ENCODE data around the gene ABR.

The ABR gene

DNA sequence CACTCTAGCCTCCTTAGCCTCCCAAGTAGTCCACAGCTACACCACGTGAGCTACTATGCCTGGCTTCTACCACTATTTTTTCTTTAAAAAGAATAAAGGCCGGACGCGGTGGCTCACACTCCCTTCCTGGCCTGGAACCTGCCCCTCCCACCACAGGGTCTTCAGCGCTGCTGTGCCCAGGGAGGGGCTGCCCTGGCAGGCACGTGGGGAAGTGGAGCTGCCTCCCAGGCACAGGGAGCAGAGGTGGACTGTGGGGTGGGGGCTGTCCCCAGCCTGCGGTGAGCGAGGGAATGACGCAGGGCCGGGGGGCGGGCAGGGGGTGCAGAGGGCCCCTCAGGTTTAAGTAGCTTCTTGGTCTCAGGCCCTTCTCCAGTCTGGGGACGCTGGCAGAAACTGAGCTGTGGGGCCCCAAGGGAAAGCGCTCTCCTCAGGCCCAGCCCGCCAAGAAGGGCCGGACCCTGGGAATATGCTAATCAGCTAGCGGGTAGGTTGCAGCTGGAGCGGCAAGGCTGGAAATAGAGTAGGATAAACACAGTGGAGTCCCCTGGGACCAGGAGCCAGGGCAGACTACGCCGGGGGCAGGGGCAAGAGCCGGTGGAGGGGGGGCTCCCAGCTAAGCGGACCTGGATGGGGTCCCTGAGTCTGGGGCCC lies 136.1 kb downstream of the ABR start:
- no peak for DNase-seq

DNA sequence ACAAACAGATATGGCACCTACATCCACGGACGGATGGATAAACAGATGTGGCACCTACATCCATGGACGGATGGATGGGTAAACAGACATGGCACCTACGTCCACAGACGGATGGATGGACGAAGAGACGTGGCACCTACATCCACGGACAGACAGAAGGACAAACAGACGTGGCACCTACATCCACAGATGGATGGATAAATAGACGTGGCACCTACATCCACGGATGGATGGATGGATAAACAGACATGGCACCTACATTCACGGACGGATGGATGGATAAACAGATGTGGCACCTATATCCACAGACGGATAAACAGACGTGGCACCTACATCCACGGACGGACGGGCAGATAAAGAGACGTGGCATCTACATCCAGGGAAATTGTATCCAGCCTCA lies 137.3 kb downstream of the ABR start:
- DNase-seq, result no peak

- no peak for DNase-seq
These were observed 138.0 kb downstream of the ABR start for GRCh38 chr17:1041746-1042145.

DNA sequence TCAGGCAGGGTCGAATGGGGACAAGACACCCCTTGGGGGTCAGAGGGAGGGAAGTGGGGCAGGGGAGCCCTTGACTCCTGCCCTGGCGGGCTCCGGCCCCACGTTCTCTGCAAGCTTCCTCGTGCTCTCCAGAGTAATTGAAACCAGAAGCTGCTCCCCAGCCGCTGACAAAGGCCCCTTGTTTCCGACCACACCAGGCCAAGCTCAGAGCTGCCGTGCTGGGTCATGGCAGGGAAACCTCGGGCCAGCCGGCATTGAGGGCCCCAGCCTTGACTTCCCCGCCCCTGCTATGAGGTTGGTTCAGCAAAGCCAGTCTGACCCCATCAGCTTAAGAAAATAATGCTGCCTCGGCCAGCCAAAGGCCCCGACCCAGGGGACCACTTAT lies 139.6 kb downstream of the ABR start:
- no peak for DNase-seq

DNA sequence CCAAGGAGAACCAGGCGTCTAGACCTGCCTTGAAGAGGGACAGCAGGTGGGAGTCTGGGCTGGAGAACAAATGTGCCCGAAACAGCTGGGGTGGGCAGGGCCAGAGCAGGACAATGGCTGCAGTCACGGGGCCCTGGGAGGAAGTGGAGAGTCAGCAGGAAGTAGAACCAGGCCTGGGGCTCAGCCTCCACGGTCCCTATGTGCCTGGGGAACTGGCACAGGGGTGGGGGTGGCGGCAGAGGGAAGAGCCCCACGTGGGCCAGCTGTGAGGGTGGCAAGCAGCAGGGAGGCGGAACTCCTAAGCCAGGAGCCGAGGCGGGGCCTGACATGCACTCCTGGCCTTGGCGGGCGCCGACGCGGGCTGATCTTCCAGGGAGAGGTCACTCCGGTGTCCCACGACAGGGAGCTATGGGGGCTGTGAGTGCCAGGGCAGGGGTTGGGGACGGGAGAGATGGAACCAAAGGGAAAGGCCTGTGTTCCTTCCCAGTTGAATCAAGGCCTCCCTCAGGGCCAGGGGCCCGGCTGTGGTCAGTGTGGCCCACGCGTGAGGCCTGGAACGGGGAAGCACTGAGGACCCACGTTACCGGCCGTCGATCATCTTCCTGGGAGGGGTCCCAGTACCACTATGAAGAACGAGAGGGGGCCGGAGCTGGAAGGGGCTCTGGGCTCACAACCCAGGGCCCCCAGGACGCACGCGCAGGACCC lies 140.1 kb downstream of the ABR start:
- DNase-seq, result no peak

- no peak for DNase-seq
These were observed 140.7 kb downstream of the ABR start for GRCh38 chr17:1039123-1039507.

DNA sequence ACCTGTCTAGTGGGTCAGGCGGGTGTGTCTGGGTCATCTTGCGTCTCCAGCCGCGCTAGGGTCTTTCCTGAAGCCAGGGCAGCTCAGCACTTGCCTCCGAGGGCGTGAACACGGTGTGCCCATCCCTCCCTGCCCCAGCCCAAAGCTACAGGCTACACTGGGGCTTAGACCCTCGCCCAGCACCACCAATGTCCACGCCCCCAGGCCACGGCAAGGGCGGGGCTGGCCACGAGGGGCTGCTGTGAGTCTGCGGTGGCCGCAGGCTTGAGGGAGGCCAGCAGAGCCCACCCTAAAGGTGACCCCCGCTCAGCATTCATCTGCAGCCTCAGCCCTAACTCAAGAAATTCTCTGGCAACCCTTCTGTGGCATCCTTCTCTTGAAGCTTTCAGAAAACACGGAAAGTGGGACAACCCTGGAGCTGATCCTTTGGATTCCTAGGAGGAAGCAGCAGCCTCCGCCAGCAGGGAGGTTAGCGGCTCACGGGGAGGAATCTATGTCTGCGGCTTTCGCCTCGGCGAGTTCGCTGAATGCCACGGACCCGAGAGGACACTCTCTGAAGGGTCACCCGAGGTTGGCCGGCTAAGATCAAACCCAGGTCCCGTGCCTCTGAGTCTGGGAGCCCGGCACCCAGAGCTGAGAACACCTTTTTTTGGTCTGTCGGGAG lies 141.2 kb downstream of the ABR start:
- no peak for DNase-seq

DNA sequence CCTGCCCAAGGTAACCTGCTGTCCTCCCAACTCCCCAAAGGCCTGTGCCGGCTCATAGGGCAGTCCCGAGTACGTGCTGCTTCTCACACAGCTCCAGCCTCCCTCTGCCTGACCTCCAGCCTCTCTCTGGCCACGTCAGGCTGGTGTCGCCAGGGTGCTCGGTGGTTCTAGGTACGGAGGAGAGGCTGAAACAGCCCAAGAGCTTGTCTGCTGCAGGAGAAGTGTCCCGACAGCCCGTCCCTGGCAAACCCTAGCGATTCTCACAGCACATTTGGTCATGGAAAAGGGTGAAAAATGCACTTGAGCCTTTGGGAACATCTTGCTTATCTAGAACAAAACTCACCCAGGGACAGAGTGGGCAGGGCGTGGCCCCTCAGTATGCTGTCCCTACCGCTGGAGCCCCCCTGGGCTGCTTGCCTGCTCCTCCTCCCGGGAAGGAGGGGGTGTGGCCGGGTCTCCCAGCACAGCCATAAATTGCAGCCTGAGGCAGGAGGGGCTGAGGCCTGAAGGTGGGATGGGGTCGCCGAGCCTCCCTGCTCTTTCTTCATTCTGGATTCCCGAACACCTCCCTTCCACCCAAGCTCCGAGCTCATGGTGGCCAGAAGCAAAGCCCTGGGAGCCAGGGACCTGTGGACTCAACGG lies 142.4 kb downstream of the ABR start:
- DNase-seq, result no peak

DNA sequence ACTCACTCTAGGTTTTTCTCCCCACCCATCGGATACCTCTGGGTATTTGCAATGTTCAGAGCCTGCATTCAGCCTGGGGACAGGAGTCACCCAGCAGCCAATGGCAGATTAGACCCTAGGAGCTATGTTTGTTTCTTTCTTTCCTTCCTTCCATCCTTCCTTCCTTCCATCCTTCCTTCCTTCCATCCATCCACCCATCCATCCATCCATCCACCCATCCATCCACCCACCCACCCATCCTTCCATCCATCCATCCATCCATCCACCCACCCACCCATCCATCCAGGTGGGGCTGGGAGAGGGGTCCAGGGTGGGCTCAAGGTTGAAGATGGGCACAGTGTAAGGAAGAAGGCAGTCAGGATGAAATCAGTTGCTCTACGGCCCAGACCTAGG lies 142.9 kb downstream of the ABR start:
- no peak for DNase-seq

GRCh38 chr17:1036171-1036844 lies 143.5 kb downstream of the ABR start:
- no peak for DNase-seq

GRCh38 chr17:1035546-1036170 lies 144.1 kb downstream of the ABR start:
- DNase-seq, result no peak

DNA sequence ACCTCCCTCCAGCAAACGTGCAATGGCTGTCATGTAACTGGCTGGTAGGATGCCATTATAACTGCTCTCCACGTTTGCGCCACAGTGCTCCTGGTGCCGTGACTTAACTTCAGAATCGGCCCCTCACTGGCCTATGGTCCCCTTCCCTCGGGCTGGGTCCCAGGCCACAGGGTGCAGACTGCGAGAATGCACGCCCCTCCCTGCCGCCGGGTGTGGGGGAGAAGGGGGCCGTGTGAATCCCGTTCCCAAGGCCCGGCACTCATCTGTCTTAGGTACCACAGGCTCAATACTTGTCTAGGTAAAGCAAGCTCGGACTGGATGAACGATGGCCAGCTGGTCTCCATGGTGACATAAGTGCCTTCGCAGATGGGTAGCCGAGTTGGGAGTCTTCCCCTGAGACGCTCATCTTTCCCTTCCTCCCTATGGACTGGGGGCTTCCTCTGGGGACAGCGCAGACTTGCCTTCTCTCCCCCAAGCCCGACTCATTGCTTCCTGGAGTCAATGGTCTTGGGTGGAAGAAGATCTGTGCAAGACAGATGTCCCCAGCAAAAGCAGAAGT lies 145.1 kb downstream of the ABR start:
- no peak for DNase-seq

DNA sequence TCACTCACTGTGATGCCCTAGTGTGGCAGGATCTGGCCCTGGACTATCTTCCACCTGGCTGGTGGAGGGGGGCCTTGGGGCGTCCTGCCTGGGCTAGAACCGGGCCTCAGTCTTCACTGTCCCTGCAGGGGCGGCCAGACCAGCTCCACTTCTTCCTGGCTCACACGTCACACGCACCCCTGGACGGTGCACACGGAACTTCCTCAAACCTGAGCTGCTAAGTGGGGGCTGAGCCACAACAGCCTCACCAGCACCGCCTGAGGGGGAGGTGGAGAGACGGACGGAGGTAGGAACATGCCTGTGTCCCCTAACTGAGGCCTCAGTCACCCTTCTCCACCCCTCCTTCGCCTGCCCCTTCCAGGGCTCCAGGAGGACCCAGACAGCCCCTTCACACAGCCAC lies 146.3 kb downstream of the ABR start:
- DNase-seq, result no peak

DNA sequence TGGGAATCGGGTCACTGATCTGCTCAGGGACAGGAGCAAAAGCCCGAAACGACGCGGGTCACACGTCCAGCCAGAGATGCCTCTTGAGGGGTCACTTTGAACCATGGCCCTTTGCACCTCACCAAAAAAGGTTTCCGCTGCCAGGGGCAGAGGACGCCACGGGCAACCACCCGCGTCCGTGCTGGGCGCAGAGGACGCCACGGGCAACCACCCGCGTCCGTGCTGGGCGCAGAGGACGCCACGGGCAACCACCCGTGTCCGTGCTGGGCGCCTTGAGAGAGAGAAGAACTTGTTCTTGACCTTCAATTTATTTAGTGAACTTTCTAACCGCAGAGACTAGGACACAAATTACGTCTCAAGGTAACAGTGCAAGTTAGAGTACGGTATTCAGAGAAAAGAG lies 147.4 kb downstream of the ABR start:
- DNase-seq, result no peak

- DNase-seq, result no peak
These were observed 148.1 kb downstream of the ABR start for GRCh38 chr17:1031711-1032110.

DNA sequence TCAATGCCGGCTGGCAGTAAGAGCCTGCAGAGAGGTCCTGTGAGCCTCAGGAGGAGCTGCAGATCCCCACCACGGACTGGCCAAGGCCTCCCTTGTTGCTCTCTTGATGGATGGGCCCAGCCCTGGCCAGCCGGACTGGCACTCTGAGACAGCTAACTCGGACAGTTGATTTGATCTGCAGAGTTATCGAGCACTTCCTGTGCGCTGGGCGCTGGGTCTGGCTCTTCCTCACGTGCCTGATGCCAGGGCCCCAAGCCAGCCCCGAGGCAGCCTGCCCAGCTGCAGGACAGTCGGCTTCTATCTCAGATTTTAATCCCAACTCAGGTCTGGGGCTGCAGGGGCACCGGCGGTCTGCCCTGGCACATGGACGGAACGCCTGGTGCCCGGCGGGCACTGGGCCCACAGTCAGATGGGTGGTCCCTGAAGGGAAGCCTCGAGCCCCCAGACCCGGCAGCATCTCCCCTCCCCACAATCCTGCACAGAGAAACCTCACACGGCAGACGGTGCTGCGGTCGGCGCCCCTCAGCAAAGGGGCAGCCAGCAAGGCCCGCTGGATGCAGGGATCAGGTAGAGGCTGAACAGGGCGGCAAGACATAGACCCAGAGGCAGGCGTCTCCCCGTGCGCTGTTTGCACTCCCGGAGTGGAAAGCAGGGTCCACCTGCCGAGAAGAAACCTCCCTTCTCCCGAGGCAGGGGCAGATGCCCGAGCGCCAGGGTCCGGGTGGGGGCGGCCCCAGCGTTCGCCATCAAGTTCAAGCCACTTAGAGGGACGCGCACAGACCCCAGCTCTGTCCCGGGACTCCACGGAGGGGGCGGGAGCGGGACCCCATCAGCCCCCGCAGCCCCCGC lies 148.9 kb downstream of the ABR start:
- DNase-seq, result no peak

- no peak for DNase-seq
These were observed 149.7 kb downstream of the ABR start for GRCh38 chr17:1029922-1030644.

DNA sequence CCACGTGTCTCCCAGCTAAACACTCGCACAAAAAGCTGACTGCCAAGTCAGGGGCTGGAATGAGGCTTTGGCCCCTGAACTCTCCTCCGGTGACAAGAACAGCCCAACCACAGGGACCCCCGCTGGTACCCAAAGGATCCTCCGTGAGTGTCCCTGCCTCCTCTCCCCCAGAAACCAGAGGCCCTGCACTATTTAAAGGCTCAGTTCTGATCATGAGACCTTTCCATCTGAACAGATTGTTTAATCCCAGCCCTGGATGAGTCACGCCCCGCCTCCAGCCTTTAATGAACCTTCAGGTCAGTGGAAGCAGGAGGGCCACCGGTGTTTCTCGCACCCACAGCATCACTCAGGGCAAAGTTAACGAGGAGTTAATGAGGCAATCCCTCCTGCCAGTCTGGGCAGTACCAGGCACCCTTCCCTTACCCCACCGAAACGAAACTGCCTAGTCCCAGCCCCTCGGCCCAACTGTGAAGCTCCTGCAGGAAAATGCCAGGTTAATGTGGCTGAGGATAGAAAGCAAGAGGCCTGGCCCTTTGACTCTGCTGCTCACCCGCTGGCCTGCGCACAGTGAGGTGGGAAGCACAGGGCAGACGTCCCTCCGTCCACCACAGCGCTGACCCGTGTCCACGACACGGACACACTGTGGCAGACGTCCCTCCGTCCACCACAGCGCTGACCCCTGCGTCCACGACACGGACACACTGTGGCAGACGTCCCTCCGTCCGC lies 150.4 kb downstream of the ABR start:
- no peak for DNase-seq

- DNase-seq, result no peak
These were observed 152.7 kb downstream of the ABR start for GRCh38 chr17:1027044-1027443.

GRCh38 chr17:1026599-1026975 lies 153.2 kb downstream of the ABR start:
- no peak for DNase-seq
